Suprapubic skin (tissue), 4 donors: ENCODE data around the gene SHROOM4.

Experiments used
- CTCF ChIP-seq, 2 donors: fragments of 200-600 bp in 1 of 2; fragments of 450-650 bp in 1 of 2; sonication (generic) in 1 of 2; IDR thresholded peaks; one replicate each; pipeline ENCODE4 v1.5.1; 2016 to 2019; ENCODE audit warnings: antibody characterized with exemption in 2 of 2, mild to moderate bottlenecking in 1 of 2, moderate library complexity in 1 of 2
- EP300 ChIP-seq: sonication (generic); formaldehyde crosslinking; IDR thresholded peaks from one replicate; pipeline ENCODE4 v1.6.1; 2017; ENCODE audit warnings: antibody characterized with exemption
- POLR2A ChIP-seq, 2 donors: fragments of 450-650 bp; IDR thresholded peaks; one replicate each; pipeline ENCODE4 v1.6.1; 2017; ENCODE audit warnings: antibody characterized with exemption in 2 of 2, mild to moderate bottlenecking in 2 of 2, moderate library complexity in 2 of 2
- POLR2AphosphoS5 ChIP-seq, 3 donors: sonication (generic); formaldehyde crosslinking; IDR thresholded peaks; one replicate each; pipeline ENCODE4 v1.6.1; 2017; ENCODE audit warnings: antibody characterized with exemption in 3 of 3

GRCh38 chrX:50860518-50860917 is 46.5 kb upstream of the SHROOM4 start:
- TF ChIP-seq CTCF (IDR thresholded peaks at IDR 0.05) = no peak
- no peak for TF ChIP-seq EP300
- no peak for TF ChIP-seq POLR2AphosphoS5 (IDR thresholded peaks at IDR 0.05)
- TF ChIP-seq POLR2A (IDR thresholded peaks at IDR 0.05) = no peak
